GM12891 (cell line): Measurements from ENCODE around the gene TRIM47.

Source experiments
- POLR2A ChIP-seq: IDR thresholded peaks from 2 replicates; pipeline ENCODE4 v1.6.1; 2011; ENCODE audit warnings: low read depth, low read length, control low read depth
- POLR2AphosphoS5 ChIP-seq: IDR thresholded peaks from 2 replicates; pipeline ENCODE4 v1.6.1; 2011; ENCODE audit warnings: low read depth, low read length, control low read depth

DNA sequence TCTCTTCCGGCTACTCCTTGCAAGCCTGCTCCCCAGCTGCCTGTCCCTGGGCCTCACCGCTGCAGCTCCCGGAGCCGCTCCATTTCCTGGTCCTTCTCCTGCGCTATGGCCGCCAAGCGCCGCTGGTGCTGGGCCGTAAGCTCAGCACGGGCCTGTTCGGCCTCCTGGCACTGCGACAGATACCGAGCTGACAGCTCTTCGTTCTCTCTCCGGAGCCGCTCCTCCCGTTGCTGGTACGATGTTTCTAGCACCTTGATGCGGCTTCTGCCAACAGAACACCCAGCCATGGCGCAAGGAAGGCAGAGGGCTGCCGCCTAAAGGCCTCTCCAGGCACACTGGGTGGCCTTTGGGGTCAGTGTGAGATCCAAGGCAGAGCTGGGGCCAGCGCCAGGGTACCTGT is 41.2 kb upstream of the TRIM47 start:
- TF ChIP-seq POLR2AphosphoS5 (no peak), POLR2A (no peak)
